Ishikawa (cell line): ENCODE measurements around the gene SSTR1.

ENCODE experiments used
- CEBPB ChIP-seq: IDR thresholded peaks from 2 replicates; pipeline ENCODE4 v1.6.1; 2012
- CREB1 ChIP-seq: IDR thresholded peaks from 2 replicates; pipeline ENCODE4 v1.6.1; 2012; ENCODE audit warnings: low read depth
- EGR1 ChIP-seq: IDR thresholded peaks from 2 replicates; pipeline ENCODE4 v1.6.1; 2012
- EP300 ChIP-seq: IDR thresholded peaks from 2 replicates; pipeline ENCODE4 v1.6.1; 2012; ENCODE audit warnings: borderline replicate concordance
- FOXM1 ChIP-seq: IDR thresholded peaks from 2 replicates; pipeline ENCODE4 v1.6.1; 2012; ENCODE audit warnings: low read depth, borderline replicate concordance
- NFIC ChIP-seq: IDR thresholded peaks from 2 replicates; pipeline ENCODE4 v1.6.1; 2012
- RAD21 ChIP-seq: IDR thresholded peaks from 2 replicates; pipeline ENCODE4 v1.6.1; 2012; ENCODE audit warnings: low read depth
- TAF1 ChIP-seq: IDR thresholded peaks from 2 replicates; pipeline ENCODE4 v1.6.1; 2012; ENCODE audit warnings: low read depth, mild to moderate bottlenecking
- TCF12 ChIP-seq: IDR thresholded peaks from 2 replicates; pipeline ENCODE4 v1.6.1; 2012; ENCODE audit warnings: low read depth
- TEAD4 ChIP-seq: IDR thresholded peaks from 2 replicates; pipeline ENCODE4 v1.6.1; 2012
- YY1 ChIP-seq: IDR thresholded peaks from 2 replicates; pipeline ENCODE4 v1.6.1; 2012; ENCODE audit warnings: low read depth
- ZBTB7A ChIP-seq: IDR thresholded peaks from 2 replicates; pipeline ENCODE4 v1.6.1; 2012; ENCODE audit warnings: low read depth
- TF ChIP-seq, protein P1 (sequence below): IDR thresholded peaks from 2 replicates; pipeline ENCODE4 v1.6.1; 2012
- TF ChIP-seq, protein P2 (sequence below): IDR thresholded peaks from 2 replicates; pipeline ENCODE4 v1.6.1; 2012
- TF ChIP-seq, protein P3 (sequence below): IDR thresholded peaks from 2 replicates; pipeline ENCODE4 v1.6.1; 2012; ENCODE audit warnings: low read depth, mild to moderate bottlenecking

Gene SSTR1

GRCh38 chr14:38171197-38171596 is 36.5 kb upstream of the SSTR1 start:
- TF ChIP-seq EGR1 (no peak), TAF1 (no peak), EP300 (no peak), NFIC (peak; percentile 35; the same call in 1 of the 2 replicates)

GRCh38 chr14:38174711-38175110 is 33.0 kb upstream of the SSTR1 start:
- no peak for TF ChIP-seq EGR1

DNA sequence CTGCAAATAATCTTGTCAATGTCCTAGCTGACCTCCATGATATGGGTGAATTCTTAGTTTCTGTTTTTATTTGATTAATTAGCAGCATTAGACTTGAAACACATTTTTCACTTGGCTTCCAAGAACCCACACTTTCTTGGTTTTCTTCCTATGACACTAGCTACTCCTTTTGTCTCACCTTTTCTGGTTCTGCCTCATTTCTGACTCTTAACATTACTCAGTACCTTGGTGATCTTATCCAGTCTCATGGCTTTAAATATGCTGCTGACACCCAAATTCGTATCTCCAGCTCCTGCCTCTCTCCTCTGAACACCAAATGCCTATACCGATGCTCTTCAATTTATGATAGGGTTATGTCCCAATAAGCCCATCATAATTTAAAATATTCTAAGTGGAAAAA is 32.0 kb upstream of the SSTR1 start:
- TF ChIP-seq, protein P1, sequence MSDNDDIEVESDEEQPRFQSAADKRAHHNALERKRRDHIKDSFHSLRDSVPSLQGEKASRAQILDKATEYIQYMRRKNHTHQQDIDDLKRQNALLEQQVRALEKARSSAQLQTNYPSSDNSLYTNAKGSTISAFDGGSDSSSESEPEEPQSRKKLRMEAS: no peak
- TF ChIP-seq, protein P2, sequence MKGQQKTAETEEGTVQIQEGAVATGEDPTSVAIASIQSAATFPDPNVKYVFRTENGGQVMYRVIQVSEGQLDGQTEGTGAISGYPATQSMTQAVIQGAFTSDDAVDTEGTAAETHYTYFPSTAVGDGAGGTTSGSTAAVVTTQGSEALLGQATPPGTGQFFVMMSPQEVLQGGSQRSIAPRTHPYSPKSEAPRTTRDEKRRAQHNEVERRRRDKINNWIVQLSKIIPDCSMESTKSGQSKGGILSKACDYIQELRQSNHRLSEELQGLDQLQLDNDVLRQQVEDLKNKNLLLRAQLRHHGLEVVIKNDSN: no peak
- TF ChIP-seq, protein P3, sequence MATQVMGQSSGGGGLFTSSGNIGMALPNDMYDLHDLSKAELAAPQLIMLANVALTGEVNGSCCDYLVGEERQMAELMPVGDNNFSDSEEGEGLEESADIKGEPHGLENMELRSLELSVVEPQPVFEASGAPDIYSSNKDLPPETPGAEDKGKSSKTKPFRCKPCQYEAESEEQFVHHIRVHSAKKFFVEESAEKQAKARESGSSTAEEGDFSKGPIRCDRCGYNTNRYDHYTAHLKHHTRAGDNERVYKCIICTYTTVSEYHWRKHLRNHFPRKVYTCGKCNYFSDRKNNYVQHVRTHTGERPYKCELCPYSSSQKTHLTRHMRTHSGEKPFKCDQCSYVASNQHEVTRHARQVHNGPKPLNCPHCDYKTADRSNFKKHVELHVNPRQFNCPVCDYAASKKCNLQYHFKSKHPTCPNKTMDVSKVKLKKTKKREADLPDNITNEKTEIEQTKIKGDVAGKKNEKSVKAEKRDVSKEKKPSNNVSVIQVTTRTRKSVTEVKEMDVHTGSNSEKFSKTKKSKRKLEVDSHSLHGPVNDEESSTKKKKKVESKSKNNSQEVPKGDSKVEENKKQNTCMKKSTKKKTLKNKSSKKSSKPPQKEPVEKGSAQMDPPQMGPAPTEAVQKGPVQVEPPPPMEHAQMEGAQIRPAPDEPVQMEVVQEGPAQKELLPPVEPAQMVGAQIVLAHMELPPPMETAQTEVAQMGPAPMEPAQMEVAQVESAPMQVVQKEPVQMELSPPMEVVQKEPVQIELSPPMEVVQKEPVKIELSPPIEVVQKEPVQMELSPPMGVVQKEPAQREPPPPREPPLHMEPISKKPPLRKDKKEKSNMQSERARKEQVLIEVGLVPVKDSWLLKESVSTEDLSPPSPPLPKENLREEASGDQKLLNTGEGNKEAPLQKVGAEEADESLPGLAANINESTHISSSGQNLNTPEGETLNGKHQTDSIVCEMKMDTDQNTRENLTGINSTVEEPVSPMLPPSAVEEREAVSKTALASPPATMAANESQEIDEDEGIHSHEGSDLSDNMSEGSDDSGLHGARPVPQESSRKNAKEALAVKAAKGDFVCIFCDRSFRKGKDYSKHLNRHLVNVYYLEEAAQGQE: no peak
- no peak for TF ChIP-seq CEBPB
- TF ChIP-seq TCF12: no peak
- TF ChIP-seq RAD21: no peak
- no peak for TF ChIP-seq EP300
- TF ChIP-seq EGR1: no peak
- no peak for TF ChIP-seq CREB1
- TF ChIP-seq YY1: no peak
- TF ChIP-seq FOXM1: no peak
- TF ChIP-seq NFIC: no peak
- no peak for TF ChIP-seq ZBTB7A
- TF ChIP-seq TAF1: no peak
- TF ChIP-seq TEAD4: no peak

DNA sequence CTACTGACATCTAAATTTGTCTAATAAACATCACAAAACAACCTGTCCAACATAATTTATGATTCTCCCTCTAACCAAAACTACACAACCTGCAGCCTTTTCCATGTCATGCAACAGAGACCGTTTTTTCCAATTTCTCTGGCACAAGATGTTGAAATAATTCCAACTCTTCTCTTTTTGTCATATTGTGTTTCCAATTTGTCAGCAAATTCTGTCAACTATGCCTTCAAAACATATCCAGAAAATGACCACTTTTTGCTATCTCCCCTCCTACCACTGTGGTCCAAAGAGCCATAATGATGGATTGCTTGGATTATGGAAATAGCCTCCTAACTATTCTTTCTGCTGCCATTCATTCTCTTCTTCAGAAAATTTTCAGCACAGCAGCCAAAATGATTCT is 31.3 kb upstream of the SSTR1 start:
- TF ChIP-seq TEAD4 (no peak), NFIC (no peak), ZBTB7A (no peak), CREB1 (no peak), TAF1 (no peak), YY1 (no peak), CEBPB (no peak), RAD21 (no peak), TCF12 (no peak), FOXM1 (no peak), EP300 (no peak), EGR1 (no peak)
- TF ChIP-seq, protein P1: no peak
- TF ChIP-seq, protein P3: no peak
- TF ChIP-seq, protein P2: no peak

DNA sequence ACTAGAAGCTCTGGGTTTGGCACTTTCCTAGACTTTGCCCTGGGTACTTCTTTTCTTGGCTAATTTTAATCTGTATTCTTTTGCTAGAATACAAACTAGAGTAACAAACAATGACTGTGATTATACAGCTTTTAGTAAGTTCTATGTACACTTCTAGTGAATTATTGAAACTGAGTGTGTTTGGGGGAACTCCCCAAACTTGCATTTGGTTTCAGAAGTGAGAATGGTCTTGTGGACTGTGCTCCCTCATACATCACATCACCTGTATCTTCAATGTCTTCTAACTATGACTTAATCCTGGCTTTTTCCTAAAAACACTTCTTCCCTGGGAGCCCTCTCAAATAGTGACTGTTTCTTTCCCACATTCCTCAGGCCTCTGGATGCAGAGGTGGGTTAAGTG is 23.6 kb upstream of the SSTR1 start:
- TF ChIP-seq NFIC (no peak), FOXM1 (no peak), EP300 (no peak), ZBTB7A (no peak), EGR1 (no peak), CEBPB (no peak)
- TF ChIP-seq, protein P3: no peak
- TF ChIP-seq, protein P2: no peak
